SK-N-SH (cell line): ENCODE data around the gene ATP2A1.
"Not testable (repeated sequence)": the region's sequence is repeated elsewhere in the genome, so short reads cannot be mapped to it uniquely, and the experiment has no call there.

Experiments used
- ELF1 ChIP-seq: IDR thresholded peaks from 2 replicates; pipeline ENCODE4 v1.4.0; 2012
- MXI1 ChIP-seq: IDR thresholded peaks from 2 replicates; pipeline ENCODE4 v1.6.1; 2012; ENCODE audit warnings: mild to moderate bottlenecking, low read depth, low read length, improper control_type of control experiment
- RFX5 ChIP-seq: IDR thresholded peaks from 2 replicates; pipeline ENCODE4 v1.6.1; 2012; ENCODE audit warnings: mild to moderate bottlenecking, improper control_type of control experiment, low read length

GRCh38 chr16:28926284-28926683 is 48.0 kb downstream of the ATP2A1 start:
- TF ChIP-seq RFX5, MXI1, ELF1: not testable (repeated sequence)
